Prostate gland (tissue), 2 donors: ENCODE results near the gene OTOP2.

Experiments
- POLR2A ChIP-seq: fragments of 450-650 bp; IDR thresholded peaks from one replicate; pipeline ENCODE4 v1.6.1; 2016; ENCODE audit warnings: antibody characterized with exemption, mild to moderate bottlenecking
- TF ChIP-seq, protein P1 (sequence below), 4 experiments: fragments of 200-600 bp in 2 of 4; fragments of 450-650 bp in 2 of 4; sonication (generic) in 2 of 4; IDR thresholded peaks; 1 replicate in 3 of 4; 2 replicates in 1 of 4; pipeline ENCODE4 v1.5.1; 2016 to 2019; ENCODE audit warnings: antibody characterized with exemption in 4 of 4, mild to moderate bottlenecking in 2 of 4, moderate library complexity in 2 of 4

- no peak for TF ChIP-seq POLR2A
- TF ChIP-seq, protein P1, sequence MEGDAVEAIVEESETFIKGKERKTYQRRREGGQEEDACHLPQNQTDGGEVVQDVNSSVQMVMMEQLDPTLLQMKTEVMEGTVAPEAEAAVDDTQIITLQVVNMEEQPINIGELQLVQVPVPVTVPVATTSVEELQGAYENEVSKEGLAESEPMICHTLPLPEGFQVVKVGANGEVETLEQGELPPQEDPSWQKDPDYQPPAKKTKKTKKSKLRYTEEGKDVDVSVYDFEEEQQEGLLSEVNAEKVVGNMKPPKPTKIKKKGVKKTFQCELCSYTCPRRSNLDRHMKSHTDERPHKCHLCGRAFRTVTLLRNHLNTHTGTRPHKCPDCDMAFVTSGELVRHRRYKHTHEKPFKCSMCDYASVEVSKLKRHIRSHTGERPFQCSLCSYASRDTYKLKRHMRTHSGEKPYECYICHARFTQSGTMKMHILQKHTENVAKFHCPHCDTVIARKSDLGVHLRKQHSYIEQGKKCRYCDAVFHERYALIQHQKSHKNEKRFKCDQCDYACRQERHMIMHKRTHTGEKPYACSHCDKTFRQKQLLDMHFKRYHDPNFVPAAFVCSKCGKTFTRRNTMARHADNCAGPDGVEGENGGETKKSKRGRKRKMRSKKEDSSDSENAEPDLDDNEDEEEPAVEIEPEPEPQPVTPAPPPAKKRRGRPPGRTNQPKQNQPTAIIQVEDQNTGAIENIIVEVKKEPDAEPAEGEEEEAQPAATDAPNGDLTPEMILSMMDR (IDR thresholded peaks at IDR 0.05): no peak
These were observed 1.2 kb downstream of the OTOP2 start for GRCh38 chr17:74925242-74925641.
